Measurements from ENCODE around the gene TRIM16.
"Not testable (repeated sequence)": the region's sequence is repeated elsewhere in the genome, so short reads cannot be mapped to it uniquely, and the experiment has no call there.

- TF ChIP-seq, protein P1, sequence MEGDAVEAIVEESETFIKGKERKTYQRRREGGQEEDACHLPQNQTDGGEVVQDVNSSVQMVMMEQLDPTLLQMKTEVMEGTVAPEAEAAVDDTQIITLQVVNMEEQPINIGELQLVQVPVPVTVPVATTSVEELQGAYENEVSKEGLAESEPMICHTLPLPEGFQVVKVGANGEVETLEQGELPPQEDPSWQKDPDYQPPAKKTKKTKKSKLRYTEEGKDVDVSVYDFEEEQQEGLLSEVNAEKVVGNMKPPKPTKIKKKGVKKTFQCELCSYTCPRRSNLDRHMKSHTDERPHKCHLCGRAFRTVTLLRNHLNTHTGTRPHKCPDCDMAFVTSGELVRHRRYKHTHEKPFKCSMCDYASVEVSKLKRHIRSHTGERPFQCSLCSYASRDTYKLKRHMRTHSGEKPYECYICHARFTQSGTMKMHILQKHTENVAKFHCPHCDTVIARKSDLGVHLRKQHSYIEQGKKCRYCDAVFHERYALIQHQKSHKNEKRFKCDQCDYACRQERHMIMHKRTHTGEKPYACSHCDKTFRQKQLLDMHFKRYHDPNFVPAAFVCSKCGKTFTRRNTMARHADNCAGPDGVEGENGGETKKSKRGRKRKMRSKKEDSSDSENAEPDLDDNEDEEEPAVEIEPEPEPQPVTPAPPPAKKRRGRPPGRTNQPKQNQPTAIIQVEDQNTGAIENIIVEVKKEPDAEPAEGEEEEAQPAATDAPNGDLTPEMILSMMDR (IDR thresholded peaks at IDR 0.05): not testable (repeated sequence)
- TF ChIP-seq POLR2AphosphoS5 (IDR thresholded peaks at IDR 0.05): not testable (repeated sequence)
Measured at GRCh38 chr17:15642014-15642413, 42.1 kb downstream of the TRIM16 start.
